B cell (primary cell): ENCODE data around the gene WDR76. TPM values are rescaled to one million over a fixed set of nuclear protein-coding genes. Genes with fewer than 3 reads are reported as not detected.

Source experiments
- ATAC-seq: fragments of 200-7000 bp; cut with Tn5 transposase; one replicate; pipeline ENCODE4 v1.10.0; 2021; ENCODE audit warnings: low read depth, mild to moderate bottlenecking, moderate number of reproducible peaks, moderate library complexity
- CTCF ChIA-PET: fragments of 350-600 bp; sonication (Branson Sonifier 250); formaldehyde crosslinking; loops from one replicate; lab custom pipeline; 2021; ENCODE audit warnings: antibody characterized with exemption, inconsistent platforms; lab: Charles Lee
- POLR2A ChIA-PET: fragments of 350-600 bp; sonication (Branson Sonifier 250); formaldehyde crosslinking; loops from one replicate; lab custom pipeline; 2021; ENCODE audit warnings: antibody characterized with exemption; lab: Charles Lee
- DNase-seq: peaks from one replicate; pipeline ENCODE4 v3.0.0; 2013
- H2AFZ ChIP-seq: 2 replicates; pipeline ENCODE4 v1.6.1; 2012; ENCODE audit warnings: mild to moderate bottlenecking, low read depth, low read length; ENCODE audit not compliant: insufficient read depth, poor library complexity, severe bottlenecking
- H3K27ac ChIP-seq, 2 donors: 1 replicate in 1 of 2; 2 replicates in 1 of 2; pipeline ENCODE4 v1.5.1; 2012 to 2013; ENCODE audit warnings: low read length in 2 of 2, mild to moderate bottlenecking in 2 of 2, moderate library complexity in 1 of 2
- H3K27me3 ChIP-seq, 4 experiments: fragments of 200-600 bp in 1 of 4; sonication (generic) in 1 of 4; replicated peaks in 1 of 4; 1 replicate in 2 of 4; 2 replicates in 2 of 4; pipeline versions ENCODE4 v1.6.1 to v1.7.0; 2013 to 2016; ENCODE audit warnings: low read length in 3 of 4, mild to moderate bottlenecking in 2 of 4, mixed read lengths in 1 of 4, moderate library complexity in 1 of 4; ENCODE audit not compliant: insufficient read depth in 4 of 4, control insufficient read depth in 3 of 4; ENCODE audit errors: control extremely low read depth in 1 of 4
- H3K36me3 ChIP-seq, 2 experiments: replicated peaks in 1 of 2; 1 replicate in 1 of 2; 2 replicates in 1 of 2; pipeline versions ENCODE4 v1.6.1 to v1.7.1; 2013; ENCODE audit warnings: low read length in 1 of 2; ENCODE audit not compliant: insufficient read depth in 2 of 2, control insufficient read depth in 1 of 2; ENCODE audit errors: control extremely low read depth in 1 of 2, extremely low read depth in 1 of 2
- H3K4me1 ChIP-seq, 2 donors: fragments of 200-600 bp in 1 of 2; sonication (generic) in 1 of 2; 1 replicate in 1 of 2; 2 replicates in 1 of 2; pipeline versions ENCODE4 v1.5.1 to v1.6.1; 2013 to 2017; ENCODE audit warnings: low read length in 2 of 2; ENCODE audit not compliant: control insufficient read depth in 2 of 2, insufficient read depth in 2 of 2
- H3K4me2 ChIP-seq: replicated peaks from 2 replicates; pipeline ENCODE3; 2012; ENCODE audit warnings: mild to moderate bottlenecking, low read depth, low read length; ENCODE audit not compliant: poor library complexity, severe bottlenecking
- H3K4me3 ChIP-seq, 5 experiments: fragments of 200-600 bp in 1 of 5; sonication (generic) in 1 of 5; 1 replicate in 3 of 5; 2 replicates in 2 of 5; pipeline versions ENCODE4 v1.5.1 to v1.7.0; 2011 to 2016; ENCODE audit warnings: low read length in 4 of 5, mild to moderate bottlenecking in 4 of 5, low read depth in 2 of 5, control low read depth in 1 of 5, moderate library complexity in 1 of 5; ENCODE audit not compliant: insufficient read depth in 1 of 5; ENCODE audit errors: control extremely low read depth in 1 of 5, extremely low read depth in 1 of 5
- H3K79me2 ChIP-seq: fragments of 200-600 bp; sonication (generic); one replicate; pipeline ENCODE4 v1.6.0; 2016; ENCODE audit warnings: low read length; ENCODE audit not compliant: control insufficient read depth, insufficient read depth
- H3K9ac ChIP-seq: fragments of 200-600 bp; sonication (generic); 2 replicates; pipeline ENCODE4 v1.6.1; 2017; ENCODE audit warnings: mild to moderate bottlenecking, low read length, moderate library complexity
- H3K9me3 ChIP-seq, 3 donors: one replicate each; pipeline versions ENCODE4 v1.6.1 to v1.7.1; 2013; ENCODE audit warnings: low read length in 2 of 3; ENCODE audit not compliant: control insufficient read depth in 2 of 3, insufficient read depth in 1 of 3; ENCODE audit errors: control extremely low read depth in 1 of 3
- H4K20me1 ChIP-seq: 2 replicates; pipeline ENCODE4 v1.6.0; 2012; ENCODE audit warnings: mild to moderate bottlenecking, low read length; ENCODE audit not compliant: insufficient read depth, control insufficient read depth, poor library complexity, severe bottlenecking
- H3K27ac Mint-ChIP-seq: one replicate; pipeline ENCODE4 v1.8.0; 2021; ENCODE audit warnings: mixed read lengths
- H3K27me3 Mint-ChIP-seq: one replicate; pipeline ENCODE4 v1.8.0; 2021; ENCODE audit warnings: mixed read lengths
- H3K4me1 Mint-ChIP-seq: one replicate; pipeline ENCODE4 v1.8.0; 2021; ENCODE audit warnings: mixed read lengths
- H3K4me3 Mint-ChIP-seq: one replicate; pipeline ENCODE4 v1.8.0; 2021; ENCODE audit warnings: mixed read lengths
- H3K9me3 Mint-ChIP-seq: one replicate; pipeline ENCODE4 v1.8.0; 2022; ENCODE audit warnings: mixed read lengths; ENCODE audit not compliant: insufficient read depth
- CTCF ChIP-seq: fragments of 200-600 bp; IDR thresholded peaks from one replicate; pipeline ENCODE4 v1.8.0; 2022; ENCODE audit warnings: antibody characterized with exemption, mild to moderate bottlenecking
- EZH2 ChIP-seq: IDR thresholded peaks from 2 replicates; pipeline ENCODE4 v1.6.1; 2012; ENCODE audit warnings: borderline replicate concordance, low read depth, mild to moderate bottlenecking, moderate library complexity, low read length; ENCODE audit not compliant: insufficient read depth, poor library complexity, severe bottlenecking
- WGBS: methylation state at CpG from one replicate; pipeline ENCODE4 v1.1.5; 2013; ENCODE audit warnings: missing lambda C conversion rate; ENCODE audit not compliant: insufficient coverage; 5-methylcytosine and 5-hydroxymethylcytosine counted together
- intact Hi-C: fragments of 100-400 bp; cut with micrococcal nuclease; formaldehyde crosslinking; loops from one replicate; pipeline ENCODE4 v1.10.0; 2022
- polyA plus RNA-seq: library from polyadenylated mRNA; depleted of rRNA; stranded (reverse); fragments of >200 nt; gene quantifications from 2 replicates; pipeline ENCODE4 v1.2.3, GENCODE V29; 2012
- total RNA-seq, 2 donors: library from RNA; stranded (reverse); fragments of 120-200 nt in 1 of 2; gene quantifications; 1 replicate in 1 of 2; 2 replicates in 1 of 2; pipeline versions ENCODE4 v1.2.3 to v1.2.4, GENCODE V29; 2013 to 2022

Gene WDR76
- total and polyA plus RNA-seq, 2 donors (not counting 1 experiment from before 2014, with no cell fraction given), result 1.9 to 12.7 TPM

GRCh38 chr15:43793647-43794046 lies 33.2 kb upstream of the WDR76 start:
- H3K4me1 Mint-ChIP-seq, result peaks cover 67% of the 10 kb centered on the region
- Histone ChIP-seq H3K9me3 (peaks cover 0 to 6% (median 0%) of the 10 kb centered on the region in 3 donors), H4K20me1 (peaks cover 36% of the 10 kb centered on the region), H2AFZ (no peak overlapping the region), H3K4me3 (peak overlapping the region in 3 of 5 experiments; percentile 50 to 98 (median 88)), H3K9ac (no peak overlapping the region), H3K27ac (peak overlapping the region in 1 of 2 donors; percentile 96), H3K79me2 (peaks cover 28% of the 10 kb centered on the region), H3K36me3 (peaks cover 0 to 46% of the 10 kb centered on the region in 2 experiments), H3K4me2 (peak overlapping the region; percentile 87), H3K4me1 (peaks cover 31 to 61% of the 10 kb centered on the region in 2 donors), H3K27me3 (no peaks in the 10 kb centered on the region)
- ChIA-PET CTCF (interaction anchor here (1.3 to 8.7 kb wide), 2 partner anchors 15 to 20 kb away, joined by 5 to 150 read pairs; partner anchors contain the start of gene ELL3), POLR2A (interaction anchor here (1.5 to 2.3 kb wide), 3 partner anchors 16 to 31 kb away, joined by 4 to 15 read pairs (median 9); partner anchors contain the start of genes ELL3 and MFAP1)
- H3K27me3 Mint-ChIP-seq, result no peaks in the 10 kb centered on the region
- peak overlapping the region; percentile 93 for H3K4me3 Mint-ChIP-seq
- ATAC-seq (no peak), DNase-seq (no peak)
- WGBS, result 92% methylated on average over 6 of the region's 10 CpGs
- no peaks in the 10 kb centered on the region for H3K9me3 Mint-ChIP-seq
- H3K27ac Mint-ChIP-seq, result peak overlapping the region; percentile 93
- intact Hi-C loops, result no loop called here
- TF ChIP-seq EZH2 (no peak), CTCF (no peak)

GRCh38 chr15:43794269-43795037 lies 32.3 kb upstream of the WDR76 start:
- no peak overlapping the region for H3K4me3 ChIP-seq
- Mint-ChIP-seq H3K4me3 (peak overlapping the region; percentile 93), H3K4me1 (peaks cover 67% of the 10 kb centered on the region), H3K27me3 (no peaks in the 10 kb centered on the region), H3K27ac (peak overlapping the region; percentile 37), H3K9me3 (no peaks in the 10 kb centered on the region)
- peaks cover 28% of the 10 kb centered on the region for H3K79me2 ChIP-seq
- peaks cover 0 to 54% of the 10 kb centered on the region in 2 experiments for H3K36me3 ChIP-seq
- H4K20me1 ChIP-seq, result peaks cover 36% of the 10 kb centered on the region
- CTCF ChIA-PET, result interaction anchor here (1.0 to 3.2 kb wide), 3 partner anchors 14 to 24 kb away, joined by 4 to 13 read pairs (median 5); partner anchors contain the start of gene ELL3
- POLR2A ChIA-PET, result interaction anchor here (0.7 to 1.7 kb wide), 3 partner anchors 11 to 528 kb away, joined by 3 to 9 read pairs (median 5); partner anchors contain the start of genes ELL3 and TGM5
- H3K4me2 ChIP-seq, result no peak overlapping the region
- peaks cover 23 to 59% of the 10 kb centered on the region in 2 donors for H3K4me1 ChIP-seq
- peaks cover 0 to 6% (median 0%) of the 10 kb centered on the region in 3 donors for H3K9me3 ChIP-seq
- H3K27me3 ChIP-seq, result no peaks in the 10 kb centered on the region
- no peak for DNase-seq
- H3K27ac ChIP-seq, result no peak overlapping the region
- TF ChIP-seq EZH2 (no peak), CTCF (no peak)
- H3K9ac ChIP-seq, result no peak overlapping the region
- intact Hi-C loops, result no loop called here
- H2AFZ ChIP-seq, result no peak overlapping the region
- no peak for ATAC-seq
- 96% methylated on average over 8 of the region's 9 CpGs for WGBS
